Fibroblast of lung (primary cell): ENCODE results near the gene CADM2.

Experiments
- EZH2 ChIP-seq: IDR thresholded peaks from 2 replicates; pipeline ENCODE4 v1.5.1; 2012; ENCODE audit warnings: low read length, control low read depth, mild to moderate bottlenecking; ENCODE audit errors: missing control alignments
- TF ChIP-seq, protein P1 (sequence below), 2 donors: IDR thresholded peaks in 1 of 2; conservative IDR thresholded peaks in 1 of 2; 1 replicate in 1 of 2; 2 replicates in 1 of 2; pipeline ENCODE4 v1.5.1; 2011 to 2012; ENCODE audit warnings: low read length in 2 of 2, control low read depth in 1 of 2, inconsistent platforms in 1 of 2, low read depth in 1 of 2, mild to moderate bottlenecking in 1 of 2

DNA sequence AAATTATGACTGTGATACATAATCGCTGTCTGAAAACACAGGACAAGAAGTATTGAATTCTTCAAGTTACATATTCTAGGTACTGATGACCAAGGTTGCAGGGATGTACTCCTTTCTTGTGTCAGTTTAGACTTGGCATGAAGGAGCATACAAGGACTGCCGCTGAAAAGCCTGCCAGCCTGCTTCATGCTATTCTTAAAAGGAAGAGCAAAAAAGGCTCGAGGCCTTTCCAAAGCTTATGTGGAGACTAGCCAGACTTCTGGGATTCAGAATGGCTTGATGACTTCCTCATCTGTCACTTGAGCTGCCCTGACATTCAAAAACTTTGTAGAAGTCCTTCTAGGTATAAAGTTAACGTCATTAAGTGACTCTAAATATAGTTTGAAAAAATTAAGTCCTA, 92.0 kb downstream of the CADM2 start:
- no peak for TF ChIP-seq EZH2
- TF ChIP-seq, protein P1, sequence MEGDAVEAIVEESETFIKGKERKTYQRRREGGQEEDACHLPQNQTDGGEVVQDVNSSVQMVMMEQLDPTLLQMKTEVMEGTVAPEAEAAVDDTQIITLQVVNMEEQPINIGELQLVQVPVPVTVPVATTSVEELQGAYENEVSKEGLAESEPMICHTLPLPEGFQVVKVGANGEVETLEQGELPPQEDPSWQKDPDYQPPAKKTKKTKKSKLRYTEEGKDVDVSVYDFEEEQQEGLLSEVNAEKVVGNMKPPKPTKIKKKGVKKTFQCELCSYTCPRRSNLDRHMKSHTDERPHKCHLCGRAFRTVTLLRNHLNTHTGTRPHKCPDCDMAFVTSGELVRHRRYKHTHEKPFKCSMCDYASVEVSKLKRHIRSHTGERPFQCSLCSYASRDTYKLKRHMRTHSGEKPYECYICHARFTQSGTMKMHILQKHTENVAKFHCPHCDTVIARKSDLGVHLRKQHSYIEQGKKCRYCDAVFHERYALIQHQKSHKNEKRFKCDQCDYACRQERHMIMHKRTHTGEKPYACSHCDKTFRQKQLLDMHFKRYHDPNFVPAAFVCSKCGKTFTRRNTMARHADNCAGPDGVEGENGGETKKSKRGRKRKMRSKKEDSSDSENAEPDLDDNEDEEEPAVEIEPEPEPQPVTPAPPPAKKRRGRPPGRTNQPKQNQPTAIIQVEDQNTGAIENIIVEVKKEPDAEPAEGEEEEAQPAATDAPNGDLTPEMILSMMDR (conservative IDR thresholded peaks at IDR 0.05 in 1 of 2, IDR thresholded peaks at IDR 0.05 in 1 of 2; ENCODE audit: low read depth in 1 of 2, low read length in 2 of 2) = no peak
